Neural progenitor cell (in vitro differentiated cells): ENCODE data around the gene ZNF512B.

ENCODE experiments used
- EZH2 ChIP-seq: fragments of 200-600 bp; sonication (generic); IDR thresholded peaks from 2 replicates; pipeline ENCODE4 v1.6.1; 2017; ENCODE audit warnings: antibody characterized with exemption, mild to moderate bottlenecking, moderate library complexity
- TF ChIP-seq, protein P1 (sequence below): fragments of 200-600 bp; sonication (generic); IDR thresholded peaks from 2 replicates; pipeline ENCODE4 v1.5.1; 2017; ENCODE audit warnings: antibody characterized with exemption, mild to moderate bottlenecking

DNA sequence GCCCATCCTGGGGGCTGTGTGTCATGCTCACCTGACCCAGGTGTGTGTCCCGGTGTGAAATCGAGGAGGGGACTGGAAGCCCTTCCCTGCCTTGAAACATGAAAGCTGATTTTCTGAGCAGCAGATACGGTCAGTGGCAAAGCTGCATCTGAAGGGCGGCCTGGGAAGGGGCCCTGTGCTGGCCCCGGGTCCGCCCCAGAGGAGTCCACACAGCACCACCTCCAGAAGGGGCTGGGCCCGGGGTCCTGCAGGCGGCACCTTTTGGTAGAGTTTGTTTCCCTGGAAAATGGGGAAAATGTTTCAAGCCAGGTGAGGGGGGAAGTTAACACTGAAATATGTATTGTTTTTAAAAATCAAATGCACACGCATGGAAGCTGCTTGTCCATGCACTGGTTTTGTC, 34.3 kb downstream of the ZNF512B start:
- TF ChIP-seq, protein P1, sequence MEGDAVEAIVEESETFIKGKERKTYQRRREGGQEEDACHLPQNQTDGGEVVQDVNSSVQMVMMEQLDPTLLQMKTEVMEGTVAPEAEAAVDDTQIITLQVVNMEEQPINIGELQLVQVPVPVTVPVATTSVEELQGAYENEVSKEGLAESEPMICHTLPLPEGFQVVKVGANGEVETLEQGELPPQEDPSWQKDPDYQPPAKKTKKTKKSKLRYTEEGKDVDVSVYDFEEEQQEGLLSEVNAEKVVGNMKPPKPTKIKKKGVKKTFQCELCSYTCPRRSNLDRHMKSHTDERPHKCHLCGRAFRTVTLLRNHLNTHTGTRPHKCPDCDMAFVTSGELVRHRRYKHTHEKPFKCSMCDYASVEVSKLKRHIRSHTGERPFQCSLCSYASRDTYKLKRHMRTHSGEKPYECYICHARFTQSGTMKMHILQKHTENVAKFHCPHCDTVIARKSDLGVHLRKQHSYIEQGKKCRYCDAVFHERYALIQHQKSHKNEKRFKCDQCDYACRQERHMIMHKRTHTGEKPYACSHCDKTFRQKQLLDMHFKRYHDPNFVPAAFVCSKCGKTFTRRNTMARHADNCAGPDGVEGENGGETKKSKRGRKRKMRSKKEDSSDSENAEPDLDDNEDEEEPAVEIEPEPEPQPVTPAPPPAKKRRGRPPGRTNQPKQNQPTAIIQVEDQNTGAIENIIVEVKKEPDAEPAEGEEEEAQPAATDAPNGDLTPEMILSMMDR: no peak
- TF ChIP-seq EZH2: no peak
